Endothelial cell of umbilical vein (primary cell): ENCODE measurements around the gene NAA16. TPM values are rescaled to one million over a fixed set of nuclear protein-coding genes. Genes with fewer than 3 reads are reported as not detected.

ENCODE experiments used
- BruUV-seq: library from RNA; stranded (reverse); fragments of 400-500 nt; replicated peaks from 2 replicates; lab custom pipeline; 2021; lab: Mats Ljungman, UMichigan
- CTCF ChIA-PET: fragments of 300-600, 350-600 bp; sonication (Branson Sonifier 250); formaldehyde crosslinking; loops from one replicate; lab custom pipeline; 2021; ENCODE audit warnings: antibody characterized with exemption, inconsistent platforms; lab: Charles Lee
- POLR2A ChIA-PET: fragments of 300-600, 350-600 bp; sonication (Branson Sonifier 250); formaldehyde crosslinking; loops from one replicate; lab custom pipeline; 2021; ENCODE audit warnings: antibody characterized with exemption, inconsistent platforms; lab: Charles Lee
- DNase-seq: peaks from one replicate; pipeline ENCODE4 v3.0.0-alpha.2; 2011; ENCODE audit warnings: low read depth, low spot score
- FAIRE-seq: peaks from 2 replicates; lab custom pipeline; 2011; peaks lifted over from hg19 to GRCh38; lab: Jason Lieb, UNC
- H2AFZ ChIP-seq: 2 replicates; pipeline ENCODE4 v1.6.0; 2012; ENCODE audit warnings: low read depth, low read length, control low read depth, inconsistent platforms
- H3K27ac ChIP-seq: 2 replicates; pipeline ENCODE4 v1.5.1; 2011; ENCODE audit warnings: low read depth, mild to moderate bottlenecking, control low read depth, low read length, moderate library complexity; ENCODE audit not compliant: insufficient read depth
- H3K27me3 ChIP-seq, 2 experiments: 2 replicates each; pipeline versions ENCODE4 v1.6.0 to v1.6.1; 2011; ENCODE audit warnings: low read length in 2 of 2, mixed read lengths in 1 of 2; ENCODE audit not compliant: control insufficient read depth in 2 of 2, insufficient read depth in 2 of 2
- H3K36me3 ChIP-seq, 2 experiments: 2 replicates in 1 of 2; 3 replicates in 1 of 2; pipeline ENCODE4 v1.5.1; 2011; ENCODE audit warnings: low read length in 2 of 2, mild to moderate bottlenecking in 1 of 2, moderate library complexity in 1 of 2; ENCODE audit not compliant: control insufficient read depth in 2 of 2, insufficient read depth in 2 of 2; ENCODE audit errors: extremely low read depth in 1 of 2
- H3K4me1 ChIP-seq: 3 replicates; pipeline ENCODE4 v1.5.1; 2011; ENCODE audit warnings: mild to moderate bottlenecking, low read length; ENCODE audit not compliant: control insufficient read depth, insufficient read depth; ENCODE audit errors: extremely low read depth
- H3K4me2 ChIP-seq: 2 replicates; pipeline ENCODE4 v1.6.1; 2011; ENCODE audit warnings: low read length, control low read depth, mixed read lengths; ENCODE audit not compliant: insufficient read depth
- H3K4me3 ChIP-seq, 3 experiments: fragments of 200-600 bp in 1 of 3; sonication (generic), shearing (Covaris generic) in 1 of 3; replicated peaks in 1 of 3; 2 replicates each; pipeline ENCODE4 v1.5.1; 2011 to 2016; ENCODE audit warnings: control low read depth in 3 of 3, low read length in 3 of 3, mild to moderate bottlenecking in 2 of 3, inconsistent platforms in 1 of 3, low read depth in 1 of 3, moderate library complexity in 1 of 3; ENCODE audit not compliant: insufficient read depth in 1 of 3
- H3K79me2 ChIP-seq: 2 replicates; pipeline ENCODE4 v1.6.0; 2012; ENCODE audit warnings: low read length, inconsistent platforms; ENCODE audit not compliant: control insufficient read depth, insufficient read depth
- H3K9ac ChIP-seq: replicated peaks from 2 replicates; pipeline ENCODE3; 2011; ENCODE audit warnings: low read length, control low read depth; ENCODE audit not compliant: insufficient read depth; ENCODE audit errors: extremely low read depth
- H3K9me1 ChIP-seq: replicated peaks from 3 replicates; pipeline ENCODE4 v1.6.0; 2011; ENCODE audit warnings: mild to moderate bottlenecking, low read length; ENCODE audit not compliant: control insufficient read depth, insufficient read depth; ENCODE audit errors: extremely low read depth
- H3K9me3 ChIP-seq: replicated peaks from 2 replicates; pipeline ENCODE4 v1.5.1; 2012; ENCODE audit warnings: low read length, inconsistent platforms; ENCODE audit not compliant: control insufficient read depth, insufficient read depth
- H4K20me1 ChIP-seq: replicated peaks from 2 replicates; pipeline ENCODE3; 2011; ENCODE audit warnings: mild to moderate bottlenecking, low read length; ENCODE audit not compliant: control insufficient read depth, insufficient read depth; ENCODE audit errors: extremely low read depth
- CTCF ChIP-seq, 2 donors: IDR thresholded peaks; 1 replicate in 1 of 2; 2 replicates in 1 of 2; pipeline ENCODE4 v1.5.1; 2011; ENCODE audit warnings: low read length in 2 of 2, mild to moderate bottlenecking in 2 of 2, moderate library complexity in 2 of 2, control low read depth in 1 of 2, inconsistent platforms in 1 of 2, low read depth in 1 of 2; ENCODE audit not compliant: insufficient read depth in 1 of 2; ENCODE audit errors: extremely low read depth in 1 of 2
- EZH2 ChIP-seq: IDR thresholded peaks from 2 replicates; pipeline ENCODE4 v1.6.1; 2012; ENCODE audit warnings: borderline replicate concordance, low read depth, mild to moderate bottlenecking, moderate library complexity, low read length, inconsistent platforms; ENCODE audit not compliant: severe bottlenecking
- FOS ChIP-seq: IDR thresholded peaks from 2 replicates; pipeline ENCODE4 v1.6.1; 2011; ENCODE audit warnings: mild to moderate bottlenecking, low read length, moderate library complexity, borderline replicate concordance; ENCODE audit not compliant: insufficient read depth
- GATA2 ChIP-seq: IDR thresholded peaks from 2 replicates; pipeline ENCODE4 v1.7.0; 2011; ENCODE audit warnings: low read depth, mild to moderate bottlenecking, moderate library complexity, mixed read lengths, low read length; ENCODE audit not compliant: insufficient read length, insufficient read depth
- JUN ChIP-seq: IDR thresholded peaks from 2 replicates; pipeline ENCODE4 v1.6.1; 2011; ENCODE audit warnings: borderline replicate concordance, low read depth; ENCODE audit not compliant: insufficient read length, insufficient read depth
- MAX ChIP-seq: IDR thresholded peaks from 2 replicates; pipeline ENCODE4 v1.6.1; 2011; ENCODE audit not compliant: insufficient read depth, insufficient read length
- MYC ChIP-seq: IDR thresholded peaks from one replicate; pipeline ENCODE4 v1.6.1; 2011; ENCODE audit warnings: mild to moderate bottlenecking, low read depth, low read length
- POLR2A ChIP-seq: IDR thresholded peaks from 2 replicates; pipeline ENCODE4 v1.6.1; 2012; ENCODE audit warnings: low read depth, mild to moderate bottlenecking, control low read depth, low read length
- POLR2AphosphoS5 ChIP-seq: IDR thresholded peaks from 2 replicates; pipeline ENCODE4 v1.6.1; 2012; ENCODE audit warnings: low read depth, mild to moderate bottlenecking, control low read depth, low read length, moderate library complexity; ENCODE audit not compliant: insufficient read depth
- dilution Hi-C: fragments of 300-500 bp; cut with MboI; formaldehyde crosslinking; loops from one replicate; pipeline ENCODE4 v1.15.0; 2019; ENCODE audit warnings: low sequenced_read_pairs; ENCODE audit not compliant: extremely low pct_ligation_motif_present
- intact Hi-C: fragments of 100-400 bp; cut with micrococcal nuclease; formaldehyde crosslinking; loops from one replicate; pipeline ENCODE4 v1.10.0; 2022
- polyA plus RNA-seq, 4 experiments: library from polyadenylated mRNA; depleted of rRNA in 3 of 4; stranded (reverse) in 3 of 4; unstranded in 1 of 4; fragments of >200 nt; gene quantifications; 2 replicates each; pipeline versions ENCODE4 v1.2.1 to v1.2.3, GENCODE V29; 2011 to 2012; ENCODE audit warnings: missing spikeins in 1 of 4
- total RNA-seq: library from RNA; stranded (reverse); gene quantifications from 2 replicates; pipeline ENCODE4 v1.2.3, GENCODE V29; 2021

Gene NAA16
- total and polyA plus RNA-seq, 2 donors (not counting 3 experiments of a cell fraction or from before 2014, with no cell fraction given): 8.6 to 26.1 TPM

- H3K4me3 ChIP-seq: no peak overlapping the region
- peaks cover 28% of the 10 kb centered on the region for H3K79me2 ChIP-seq
- DNase-seq (no peak), FAIRE-seq (peak; percentile 40)
- no peak overlapping the region for H3K9ac ChIP-seq
- peaks cover 3 to 4% of the 10 kb centered on the region in 2 experiments for H3K36me3 ChIP-seq
- ChIA-PET POLR2A (no interaction called here), CTCF (no interaction called here)
- dilution Hi-C loops: no loop called here
- H2AFZ ChIP-seq: no peak overlapping the region
- no peaks in the 10 kb centered on the region for H3K27me3 ChIP-seq
- H3K4me2 ChIP-seq: peak overlapping the region; percentile 52
- no TSS peak for BruUV-seq
- no peaks in the 10 kb centered on the region for H3K9me1 ChIP-seq
- H3K27ac ChIP-seq: peak overlapping the region; percentile 54
- intact Hi-C loops: loop anchor here (5.0 kb wide), 1 partner anchor 33 kb away; the partner anchor contains the start of gene NAA16
- H3K4me1 ChIP-seq: peaks cover 18% of the 10 kb centered on the region
- H4K20me1 ChIP-seq: no peaks in the 10 kb centered on the region
- TF ChIP-seq FOS (no peak), GATA2 (no peak), CTCF (IDR thresholded peaks at IDR 0.05; ENCODE audit: extremely low read depth in 1 of 2, insufficient read depth in 1 of 2, low read depth in 1 of 2, low read length in 2 of 2) (no peak), MAX (no peak), JUN (no peak), MYC (no peak), POLR2A (no peak), POLR2AphosphoS5 (no peak), EZH2 (no peak)
- H3K9me3 ChIP-seq: no peaks in the 10 kb centered on the region
These were observed 34.3 kb downstream of the NAA16 start for GRCh38 chr13:41345165-41345913.
